Measurements from ENCODE around the gene ABCA6. TPM values are rescaled to one million over a fixed set of nuclear protein-coding genes. Genes with fewer than 3 reads are reported as not detected.

ABCA6 gene
- total and polyA plus RNA-seq, 9 of the 15 experiments (the other 6 are each of a cell fraction or from before 2014, with no cell fraction given), result 0.06 to 0.73 (median 0.15) TPM

- Histone ChIP-seq H2AFZ (ENCODE audit: low read depth, low read length) (no peak overlapping the region), H3K4me3 (no peak overlapping the region), H3K27ac (ENCODE audit: extremely low read depth, low read depth, low read length) (no peak overlapping the region), H3K27me3 (ENCODE audit: control insufficient read depth in 2 of 2, insufficient read depth in 2 of 2, low read length in 2 of 2) (no peaks in the 10 kb centered on the region), H3K4me2 (ENCODE audit: insufficient read depth, low read length) (no peak overlapping the region), H3K79me2 (ENCODE audit: control insufficient read depth, insufficient read depth, low read length) (no peaks in the 10 kb centered on the region), H3K4me1 (replicated peaks in 1 of 2; ENCODE audit: control insufficient read depth in 2 of 2, insufficient read depth in 2 of 2, low read length in 2 of 2) (peaks cover 4 to 7% of the 10 kb centered on the region in 2 experiments; a peak in 1 of 5 replicates), H3K36me3 (ENCODE audit: control insufficient read depth, insufficient read depth, low read length) (no peaks in the 10 kb centered on the region), H4K20me1 (replicated peaks; ENCODE audit: control insufficient read depth, insufficient read depth, low read length) (no peaks in the 10 kb centered on the region), H3K9me3 (replicated peaks; ENCODE audit: control insufficient read depth, insufficient read depth, low read depth, low read length) (no peaks in the 10 kb centered on the region), H3K9me1 (ENCODE audit: control insufficient read depth, insufficient read depth, low read length) (no peaks in the 10 kb centered on the region), H3K9ac (ENCODE audit: insufficient read depth in 1 of 2, low read depth in 2 of 2, low read length in 2 of 2) (no peak overlapping the region)
- no TSS peak for BruUV-seq (replicated peaks)
- intact Hi-C loops (cut with micrococcal nuclease), result no loop called here
- no peak for DNase-seq (ENCODE audit: extremely low read depth in 1 of 4, low spot score in 3 of 4)
- ATAC-seq, result no peak
- CTCF ChIA-PET (ENCODE audit: low intra/inter-chr PET ratio), result interaction anchor here (0.5 kb wide), 1 partner anchor 480 kb away, joined by 3 read pairs; no protein-coding TSS in a partner anchor
- no peak for FAIRE-seq
- TF ChIP-seq RBM22 (IDR thresholded peaks at IDR 0.05; ENCODE audit: low read depth, low read length, poor library complexity, severe bottlenecking) (no peak), TARDBP (IDR thresholded peaks at IDR 0.05) (no peak), NR0B1 (IDR thresholded peaks at IDR 0.05; ENCODE audit: partially characterized antibody) (no peak), NFATC3 (IDR thresholded peaks at IDR 0.05) (no peak), ZNF324 (CRISPR knock-in tag; IDR thresholded peaks at IDR 0.05) (no peak), ATF6 (CRISPR knock-in tag; IDR thresholded peaks at IDR 0.05) (no peak), ZNF395 (CRISPR knock-in tag; IDR thresholded peaks at IDR 0.05) (no peak), ZNF24 (IDR thresholded peaks at IDR 0.05) (no peak), HDAC8 (tag; IDR thresholded peaks at IDR 0.05) (no peak), ZNF77 (CRISPR knock-in tag; IDR thresholded peaks at IDR 0.05) (no peak), TCF15 (CRISPR knock-in tag; IDR thresholded peaks at IDR 0.05) (no peak)
- in situ Hi-C loops (cut with MboI), result no loop called here
- POLR2A ChIA-PET, result no interaction called here
- WGBS (ENCODE audit: insufficient coverage, low coverage, missing lambda C conversion rate), result 80% methylated on average over 4 of the region's 4 CpGs
Measured at GRCh38 chr17:69061721-69062556, 79.8 kb downstream of the ABCA6 start.

All from K562 (cell line).